Measurements from ENCODE around the gene CREB1.

The CREB1 gene

DNA sequence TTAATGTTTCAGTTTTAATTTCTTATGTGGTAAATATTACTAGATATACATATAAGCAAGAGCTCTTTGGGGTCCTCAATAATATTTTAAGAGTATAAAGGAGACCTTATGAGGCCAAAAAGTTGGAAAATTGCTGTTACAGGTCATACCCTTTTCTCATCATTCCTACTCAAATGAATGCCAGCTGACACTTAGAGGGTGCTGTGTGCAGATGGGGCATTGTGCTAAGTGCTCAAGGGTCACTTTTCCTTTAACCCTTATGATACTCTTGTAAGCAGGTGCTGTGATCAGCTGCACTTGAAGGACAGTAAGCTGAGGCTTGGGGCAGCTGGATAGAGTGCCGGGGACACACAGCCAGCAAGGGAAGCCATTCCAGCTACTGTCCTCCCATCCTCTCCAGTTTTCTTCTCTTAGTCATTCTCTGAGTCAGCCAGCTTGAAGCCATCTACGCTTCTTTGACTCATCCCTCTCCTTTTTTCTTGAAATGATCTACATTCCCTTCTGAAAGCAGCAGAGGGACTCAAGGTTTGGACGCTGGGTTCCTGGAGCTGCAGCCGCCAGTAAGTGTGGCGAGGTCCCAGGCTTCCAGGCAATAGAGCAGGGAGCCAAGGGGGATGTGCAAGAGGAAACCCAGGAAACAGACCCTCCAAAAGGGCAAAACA is 42.0 kb upstream of the CREB1 start:
- Histone ChIP-seq H3K4me3 (ENCODE audit: low read depth, low read length) (no peak overlapping the region), H3K36me3 (ENCODE audit: control insufficient read depth in 2 of 2, insufficient read depth in 1 of 2, low read length in 2 of 2) (no peaks in the 10 kb centered on the region), H3K27ac (ENCODE audit: extremely low read depth, low read depth, low read length) (no peak overlapping the region), H3K9me3 (ENCODE audit: control insufficient read depth, insufficient read depth, low read depth, low read length) (no peaks in the 10 kb centered on the region), H3K4me1 (ENCODE audit: control insufficient read depth, insufficient read depth, low read length) (peaks cover 2% of the 10 kb centered on the region; the same call in 1 of the 2 replicates)
- ChIA-PET POLR2A (no interaction called here), CTCF (no interaction called here)
- no peak for TF ChIP-seq ZNF560 (tag by site-specific recombination; IDR thresholded peaks at IDR 0.05; ENCODE audit: borderline replicate concordance)
- no peak for TF ChIP-seq FEZF1 (tag by site-specific recombination; IDR thresholded peaks at IDR 0.05)
- TF ChIP-seq YY2 (tag by site-specific recombination; IDR thresholded peaks at IDR 0.05) = no peak
- no peak for TF ChIP-seq BCL11B (tag by site-specific recombination; IDR thresholded peaks at IDR 0.05; ENCODE audit: low read depth)
- TF ChIP-seq ZFHX2 (tag by site-specific recombination; conservative IDR thresholded peaks at IDR 0.05) = no peak
- TF ChIP-seq HOXA7 (CRISPR knock-in tag; IDR thresholded peaks at IDR 0.05; ENCODE audit: borderline replicate concordance) = no peak
- TF ChIP-seq, protein P1, sequence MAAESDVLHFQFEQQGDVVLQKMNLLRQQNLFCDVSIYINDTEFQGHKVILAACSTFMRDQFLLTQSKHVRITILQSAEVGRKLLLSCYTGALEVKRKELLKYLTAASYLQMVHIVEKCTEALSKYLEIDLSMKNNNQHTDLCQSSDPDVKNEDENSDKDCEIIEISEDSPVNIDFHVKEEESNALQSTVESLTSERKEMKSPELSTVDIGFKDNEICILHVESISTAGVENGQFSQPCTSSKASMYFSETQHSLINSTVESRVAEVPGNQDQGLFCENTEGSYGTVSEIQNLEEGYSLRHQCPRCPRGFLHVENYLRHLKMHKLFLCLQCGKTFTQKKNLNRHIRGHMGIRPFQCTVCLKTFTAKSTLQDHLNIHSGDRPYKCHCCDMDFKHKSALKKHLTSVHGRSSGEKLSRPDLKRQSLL (tag by site-specific recombination; IDR thresholded peaks at IDR 0.05) = no peak
- no peak for TF ChIP-seq ZNF830 (tag by site-specific recombination; IDR thresholded peaks at IDR 0.05; ENCODE audit: low read depth)
- TF ChIP-seq ZNF311 (tag by site-specific recombination; IDR thresholded peaks at IDR 0.05; ENCODE audit: borderline replicate concordance) = no peak
- TF ChIP-seq ZNF555 (tag by site-specific recombination; conservative IDR thresholded peaks at IDR 0.05) = no peak
- TF ChIP-seq WT1 (tag by site-specific recombination; IDR thresholded peaks at IDR 0.05) = no peak

- Histone ChIP-seq H3K27ac (ENCODE audit: extremely low read depth, low read depth, low read length) (no peak overlapping the region), H3K4me3 (ENCODE audit: low read depth, low read length) (no peak overlapping the region), H3K9me3 (ENCODE audit: control insufficient read depth, insufficient read depth, low read depth, low read length) (no peaks in the 10 kb centered on the region), H3K4me1 (ENCODE audit: control insufficient read depth, insufficient read depth, low read length) (no peaks in the 10 kb centered on the region), H3K36me3 (ENCODE audit: control insufficient read depth in 2 of 2, insufficient read depth in 1 of 2, low read length in 2 of 2) (no peaks in the 10 kb centered on the region)
- POLR2A ChIA-PET = no interaction called here
- CTCF ChIA-PET = no interaction called here
- no peak for TF ChIP-seq ZNF302 (tag by site-specific recombination; IDR thresholded peaks at IDR 0.05; ENCODE audit: low read depth)
- TF ChIP-seq KLF16 (tag by site-specific recombination; IDR thresholded peaks at IDR 0.05) = no peak
- TF ChIP-seq, protein P2, sequence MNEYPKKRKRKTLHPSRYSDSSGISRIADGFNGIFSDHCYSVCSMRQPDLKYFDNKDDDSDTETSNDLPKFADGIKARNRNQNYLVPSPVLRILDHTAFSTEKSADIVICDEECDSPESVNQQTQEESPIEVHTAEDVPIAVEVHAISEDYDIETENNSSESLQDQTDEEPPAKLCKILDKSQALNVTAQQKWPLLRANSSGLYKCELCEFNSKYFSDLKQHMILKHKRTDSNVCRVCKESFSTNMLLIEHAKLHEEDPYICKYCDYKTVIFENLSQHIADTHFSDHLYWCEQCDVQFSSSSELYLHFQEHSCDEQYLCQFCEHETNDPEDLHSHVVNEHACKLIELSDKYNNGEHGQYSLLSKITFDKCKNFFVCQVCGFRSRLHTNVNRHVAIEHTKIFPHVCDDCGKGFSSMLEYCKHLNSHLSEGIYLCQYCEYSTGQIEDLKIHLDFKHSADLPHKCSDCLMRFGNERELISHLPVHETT (tag by site-specific recombination; IDR thresholded peaks at IDR 0.05) = no peak
- TF ChIP-seq TSHZ1 (tag by site-specific recombination; IDR thresholded peaks at IDR 0.05; ENCODE audit: borderline replicate concordance) = no peak
- no peak for TF ChIP-seq ZNF138 (tag by site-specific recombination; IDR thresholded peaks at IDR 0.05; ENCODE audit: borderline replicate concordance)
- no peak for TF ChIP-seq ZNF791 (tag by site-specific recombination; IDR thresholded peaks at IDR 0.05)
- no peak for TF ChIP-seq ZBTB7A (tag by site-specific recombination; IDR thresholded peaks at IDR 0.05; ENCODE audit: low read depth)
- TF ChIP-seq, protein P3, sequence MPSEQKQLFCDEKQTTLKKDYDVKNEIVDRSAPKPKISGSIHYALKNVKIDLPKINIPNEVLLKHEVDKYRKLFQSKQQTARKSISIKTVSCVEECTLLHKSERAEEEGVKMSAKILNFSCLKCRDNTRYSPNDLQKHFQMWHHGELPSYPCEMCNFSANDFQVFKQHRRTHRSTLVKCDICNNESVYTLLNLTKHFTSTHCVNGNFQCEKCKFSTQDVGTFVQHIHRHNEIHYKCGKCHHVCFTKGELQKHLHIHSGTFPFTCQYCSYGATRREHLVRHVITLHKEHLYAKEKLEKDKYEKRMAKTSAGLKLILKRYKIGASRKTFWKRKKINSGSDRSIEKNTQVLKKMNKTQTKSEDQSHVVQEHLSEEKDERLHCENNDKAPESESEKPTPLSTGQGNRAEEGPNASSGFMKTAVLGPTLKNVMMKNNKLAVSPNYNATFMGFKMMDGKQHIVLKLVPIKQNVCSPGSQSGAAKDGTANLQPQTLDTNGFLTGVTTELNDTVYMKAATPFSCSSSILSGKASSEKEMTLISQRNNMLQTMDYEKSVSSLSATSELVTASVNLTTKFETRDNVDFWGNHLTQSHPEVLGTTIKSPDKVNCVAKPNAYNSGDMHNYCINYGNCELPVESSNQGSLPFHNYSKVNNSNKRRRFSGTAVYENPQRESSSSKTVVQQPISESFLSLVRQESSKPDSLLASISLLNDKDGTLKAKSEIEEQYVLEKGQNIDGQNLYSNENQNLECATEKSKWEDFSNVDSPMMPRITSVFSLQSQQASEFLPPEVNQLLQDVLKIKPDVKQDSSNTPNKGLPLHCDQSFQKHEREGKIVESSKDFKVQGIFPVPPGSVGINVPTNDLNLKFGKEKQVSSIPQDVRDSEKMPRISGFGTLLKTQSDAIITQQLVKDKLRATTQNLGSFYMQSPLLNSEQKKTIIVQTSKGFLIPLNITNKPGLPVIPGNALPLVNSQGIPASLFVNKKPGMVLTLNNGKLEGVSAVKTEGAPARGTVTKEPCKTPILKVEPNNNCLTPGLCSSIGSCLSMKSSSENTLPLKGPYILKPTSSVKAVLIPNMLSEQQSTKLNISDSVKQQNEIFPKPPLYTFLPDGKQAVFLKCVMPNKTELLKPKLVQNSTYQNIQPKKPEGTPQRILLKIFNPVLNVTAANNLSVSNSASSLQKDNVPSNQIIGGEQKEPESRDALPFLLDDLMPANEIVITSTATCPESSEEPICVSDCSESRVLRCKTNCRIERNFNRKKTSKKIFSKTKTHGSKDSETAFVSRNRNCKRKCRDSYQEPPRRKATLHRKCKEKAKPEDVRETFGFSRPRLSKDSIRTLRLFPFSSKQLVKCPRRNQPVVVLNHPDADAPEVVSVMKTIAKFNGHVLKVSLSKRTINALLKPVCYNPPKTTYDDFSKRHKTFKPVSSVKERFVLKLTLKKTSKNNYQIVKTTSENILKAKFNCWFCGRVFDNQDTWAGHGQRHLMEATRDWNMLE (tag by site-specific recombination; conservative IDR thresholded peaks at IDR 0.05; ENCODE audit: low read depth) = no peak
- TF ChIP-seq PRDM1 (tag by site-specific recombination; IDR thresholded peaks at IDR 0.05) = no peak
- no peak for TF ChIP-seq MZF1 (tag by site-specific recombination; IDR thresholded peaks at IDR 0.05; ENCODE audit: borderline replicate concordance)
- TF ChIP-seq, protein P4, sequence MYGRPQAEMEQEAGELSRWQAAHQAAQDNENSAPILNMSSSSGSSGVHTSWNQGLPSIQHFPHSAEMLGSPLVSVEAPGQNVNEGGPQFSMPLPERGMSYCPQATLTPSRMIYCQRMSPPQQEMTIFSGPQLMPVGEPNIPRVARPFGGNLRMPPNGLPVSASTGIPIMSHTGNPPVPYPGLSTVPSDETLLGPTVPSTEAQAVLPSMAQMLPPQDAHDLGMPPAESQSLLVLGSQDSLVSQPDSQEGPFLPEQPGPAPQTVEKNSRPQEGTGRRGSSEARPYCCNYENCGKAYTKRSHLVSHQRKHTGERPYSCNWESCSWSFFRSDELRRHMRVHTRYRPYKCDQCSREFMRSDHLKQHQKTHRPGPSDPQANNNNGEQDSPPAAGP (tag by site-specific recombination; IDR thresholded peaks at IDR 0.05) = no peak
- TF ChIP-seq ZNF132 (tag by site-specific recombination; IDR thresholded peaks at IDR 0.05; ENCODE audit: borderline replicate concordance) = no peak
These were observed 40.5 kb upstream of the CREB1 start for GRCh38 chr2:207489251-207489650.

All from HEK293 (cell line).